ENCODE data around the gene MALRD1. TPM values are rescaled to one million over a fixed set of nuclear protein-coding genes. Genes with fewer than 3 reads are reported as not detected.

MALRD1 gene
- total RNA-seq, 1 donor from 2014 or later: 0.45 TPM

DNA sequence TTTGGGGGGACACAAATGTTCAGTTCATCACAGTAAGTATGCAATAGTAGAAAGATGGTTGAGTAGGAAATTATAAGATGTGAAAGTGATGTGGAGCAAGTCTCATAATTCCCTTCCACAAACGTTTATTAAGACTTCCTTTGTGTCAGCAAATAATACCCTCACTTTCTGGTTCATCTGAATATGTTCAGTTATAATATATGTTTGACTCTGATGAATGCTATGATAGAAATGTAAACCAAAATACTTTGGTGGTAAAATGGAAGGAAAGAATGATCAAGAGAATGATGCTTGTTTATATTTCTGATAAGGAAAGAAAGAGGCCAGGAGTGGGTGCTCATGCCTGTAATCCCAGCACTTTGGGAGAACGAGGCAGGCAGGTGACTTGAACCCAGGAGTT lies 655.9 kb downstream of the MALRD1 start:
- no peak for TF ChIP-seq EZH2 (IDR thresholded peaks at IDR 0.05; ENCODE audit: insufficient read depth, low read length)
- TF ChIP-seq, protein P1, sequence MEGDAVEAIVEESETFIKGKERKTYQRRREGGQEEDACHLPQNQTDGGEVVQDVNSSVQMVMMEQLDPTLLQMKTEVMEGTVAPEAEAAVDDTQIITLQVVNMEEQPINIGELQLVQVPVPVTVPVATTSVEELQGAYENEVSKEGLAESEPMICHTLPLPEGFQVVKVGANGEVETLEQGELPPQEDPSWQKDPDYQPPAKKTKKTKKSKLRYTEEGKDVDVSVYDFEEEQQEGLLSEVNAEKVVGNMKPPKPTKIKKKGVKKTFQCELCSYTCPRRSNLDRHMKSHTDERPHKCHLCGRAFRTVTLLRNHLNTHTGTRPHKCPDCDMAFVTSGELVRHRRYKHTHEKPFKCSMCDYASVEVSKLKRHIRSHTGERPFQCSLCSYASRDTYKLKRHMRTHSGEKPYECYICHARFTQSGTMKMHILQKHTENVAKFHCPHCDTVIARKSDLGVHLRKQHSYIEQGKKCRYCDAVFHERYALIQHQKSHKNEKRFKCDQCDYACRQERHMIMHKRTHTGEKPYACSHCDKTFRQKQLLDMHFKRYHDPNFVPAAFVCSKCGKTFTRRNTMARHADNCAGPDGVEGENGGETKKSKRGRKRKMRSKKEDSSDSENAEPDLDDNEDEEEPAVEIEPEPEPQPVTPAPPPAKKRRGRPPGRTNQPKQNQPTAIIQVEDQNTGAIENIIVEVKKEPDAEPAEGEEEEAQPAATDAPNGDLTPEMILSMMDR (IDR thresholded peaks at IDR 0.05; ENCODE audit: insufficient read depth, low read depth, low read length): no peak
- Histone ChIP-seq H3K27ac (ENCODE audit: low read depth, low read length) (no peak overlapping the region), H3K27me3 (ENCODE audit: insufficient read depth, low read length) (no peaks in the 10 kb centered on the region), H3K9ac (ENCODE audit: low read length) (no peak overlapping the region), H3K36me3 (ENCODE audit: insufficient read depth, low read length) (no peaks in the 10 kb centered on the region), H3K4me3 (ENCODE audit: insufficient read depth, low read depth, low read length) (no peak overlapping the region), H3K4me1 (ENCODE audit: insufficient read depth, low read length) (peaks cover 10% of the 10 kb centered on the region), H2AFZ (ENCODE audit: low read depth, low read length) (no peak overlapping the region), H3K9me3 (ENCODE audit: insufficient read depth, low read depth, low read length) (no peaks in the 10 kb centered on the region), H3K4me2 (ENCODE audit: low read length) (no peak overlapping the region), H4K20me1 (ENCODE audit: insufficient read depth, low read length) (no peaks in the 10 kb centered on the region), H3K79me2 (ENCODE audit: insufficient read depth, low read length) (no peaks in the 10 kb centered on the region)
- no peaks in the 10 kb centered on the region for H3K36me3 Mint-ChIP-seq (ENCODE audit: low read depth, unreplicated experiment)
- no peaks in the 10 kb centered on the region for H3K27me3 Mint-ChIP-seq (ENCODE audit: low read depth, unreplicated experiment)
- H3K4me3 Mint-ChIP-seq (ENCODE audit: unreplicated experiment): no peak overlapping the region
- DNase-seq (ENCODE audit: low read depth): peak; percentile 51
- H3K27ac Mint-ChIP-seq (ENCODE audit: unreplicated experiment): no peak overlapping the region
- FAIRE-seq: no peak
- H3K4me1 Mint-ChIP-seq (ENCODE audit: low read depth, unreplicated experiment): peaks cover 1% of the 10 kb centered on the region
- peaks cover 3% of the 10 kb centered on the region for H3K9me3 Mint-ChIP-seq (ENCODE audit: unreplicated experiment)

DNA sequence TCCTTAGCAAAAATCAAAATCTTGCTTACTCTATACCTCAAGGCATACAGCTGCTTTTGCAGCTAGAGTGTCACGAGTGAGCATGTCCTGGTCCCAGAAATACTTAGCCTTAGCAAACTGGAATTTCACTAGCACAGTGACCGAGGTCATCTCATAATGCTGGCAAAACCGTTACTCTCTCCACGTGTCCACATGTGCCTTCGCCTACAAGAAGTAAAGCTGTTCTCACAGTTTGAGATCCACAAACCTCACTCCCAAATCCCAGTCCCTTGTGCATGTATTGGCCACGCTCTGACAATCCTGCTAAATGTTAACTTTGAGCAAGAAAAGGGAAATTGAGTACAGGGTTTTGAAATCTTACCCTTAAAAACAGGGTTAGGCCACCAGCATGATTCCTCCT lies 656.6 kb downstream of the MALRD1 start:
- H3K9me3 Mint-ChIP-seq (ENCODE audit: unreplicated experiment): peaks cover 3% of the 10 kb centered on the region
- H3K9me3 ChIP-seq (ENCODE audit: insufficient read depth, low read depth, low read length): no peaks in the 10 kb centered on the region
- no peak overlapping the region for H3K27ac ChIP-seq (ENCODE audit: low read depth, low read length)
- H3K4me2 ChIP-seq (ENCODE audit: low read length): no peak overlapping the region
- no peak overlapping the region for H3K27ac Mint-ChIP-seq (ENCODE audit: unreplicated experiment)
- peaks cover 10% of the 10 kb centered on the region for H3K4me1 ChIP-seq (ENCODE audit: insufficient read depth, low read length)
- H3K4me3 Mint-ChIP-seq (ENCODE audit: unreplicated experiment): no peak overlapping the region
- H3K27me3 Mint-ChIP-seq (ENCODE audit: low read depth, unreplicated experiment): no peaks in the 10 kb centered on the region
- peaks cover 1% of the 10 kb centered on the region for H3K4me1 Mint-ChIP-seq (ENCODE audit: low read depth, unreplicated experiment)
- FAIRE-seq (no peak), DNase-seq (ENCODE audit: low read depth) (no peak)
- H3K79me2 ChIP-seq (ENCODE audit: insufficient read depth, low read length): no peaks in the 10 kb centered on the region
- no peak overlapping the region for H3K4me3 ChIP-seq (ENCODE audit: insufficient read depth, low read depth, low read length)
- no peaks in the 10 kb centered on the region for H3K27me3 ChIP-seq (ENCODE audit: insufficient read depth, low read length)
- H2AFZ ChIP-seq (ENCODE audit: low read depth, low read length): no peak overlapping the region
- no peaks in the 10 kb centered on the region for H3K36me3 Mint-ChIP-seq (ENCODE audit: low read depth, unreplicated experiment)
- H3K36me3 ChIP-seq (ENCODE audit: insufficient read depth, low read length): no peaks in the 10 kb centered on the region
- TF ChIP-seq EZH2 (IDR thresholded peaks at IDR 0.05; ENCODE audit: insufficient read depth, low read length): no peak
- TF ChIP-seq, protein P1 (IDR thresholded peaks at IDR 0.05; ENCODE audit: insufficient read depth, low read depth, low read length): no peak
- H4K20me1 ChIP-seq (ENCODE audit: insufficient read depth, low read length): no peaks in the 10 kb centered on the region
- H3K9ac ChIP-seq (ENCODE audit: low read length): no peak overlapping the region

DNA sequence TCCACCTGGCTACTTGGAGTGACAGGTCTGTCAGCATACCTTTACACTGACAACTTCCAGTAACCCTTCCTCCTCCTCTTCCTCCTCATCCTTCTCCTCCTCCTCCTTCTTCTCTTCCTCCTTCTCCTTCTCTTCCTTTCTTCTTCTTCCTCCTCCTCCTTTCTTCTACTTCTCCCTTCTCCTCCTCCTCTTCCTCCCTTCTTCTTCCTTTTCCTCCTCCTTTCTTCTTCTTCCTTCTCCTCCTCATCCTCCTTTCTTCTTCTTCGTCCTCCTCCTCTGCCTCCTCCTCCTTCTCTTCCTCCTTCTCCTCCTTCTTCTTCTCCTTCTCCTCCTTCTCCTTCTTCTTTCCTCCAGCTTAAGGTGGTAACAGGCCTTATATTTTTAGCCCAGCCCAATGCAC lies 658.3 kb downstream of the MALRD1 start:
- Mint-ChIP-seq H3K9me3 (ENCODE audit: unreplicated experiment) (peaks cover 3% of the 10 kb centered on the region), H3K36me3 (ENCODE audit: low read depth, unreplicated experiment) (no peaks in the 10 kb centered on the region), H3K4me1 (ENCODE audit: low read depth, unreplicated experiment) (peaks cover 1% of the 10 kb centered on the region), H3K27ac (ENCODE audit: unreplicated experiment) (no peak overlapping the region), H3K27me3 (ENCODE audit: low read depth, unreplicated experiment) (no peaks in the 10 kb centered on the region), H3K4me3 (ENCODE audit: unreplicated experiment) (no peak overlapping the region)
- H3K4me2 ChIP-seq (ENCODE audit: low read length): no peak overlapping the region
- TF ChIP-seq, protein P1 (IDR thresholded peaks at IDR 0.05; ENCODE audit: insufficient read depth, low read depth, low read length): no peak
- no peak for TF ChIP-seq EZH2 (IDR thresholded peaks at IDR 0.05; ENCODE audit: insufficient read depth, low read length)
- H2AFZ ChIP-seq (ENCODE audit: low read depth, low read length): no peak overlapping the region
- H3K4me3 ChIP-seq (ENCODE audit: insufficient read depth, low read depth, low read length): no peak overlapping the region
- H3K36me3 ChIP-seq (ENCODE audit: insufficient read depth, low read length): no peaks in the 10 kb centered on the region
- no peaks in the 10 kb centered on the region for H4K20me1 ChIP-seq (ENCODE audit: insufficient read depth, low read length)
- DNase-seq (ENCODE audit: low read depth) (no peak), FAIRE-seq (no peak)
- H3K27ac ChIP-seq (ENCODE audit: low read depth, low read length): no peak overlapping the region
- no peaks in the 10 kb centered on the region for H3K79me2 ChIP-seq (ENCODE audit: insufficient read depth, low read length)
- H3K4me1 ChIP-seq (ENCODE audit: insufficient read depth, low read length): peaks cover 8% of the 10 kb centered on the region
- H3K9ac ChIP-seq (ENCODE audit: low read length): no peak overlapping the region
- no peaks in the 10 kb centered on the region for H3K9me3 ChIP-seq (ENCODE audit: insufficient read depth, low read depth, low read length)
- no peaks in the 10 kb centered on the region for H3K27me3 ChIP-seq (ENCODE audit: insufficient read depth, low read length)
